ENCODE results near the gene ORMDL2. TPM values are rescaled to one million over a fixed set of nuclear protein-coding genes. Genes with fewer than 3 reads are reported as not detected.

The ORMDL2 gene
- total RNA-seq, 1 donor: 10.1 TPM

DNA sequence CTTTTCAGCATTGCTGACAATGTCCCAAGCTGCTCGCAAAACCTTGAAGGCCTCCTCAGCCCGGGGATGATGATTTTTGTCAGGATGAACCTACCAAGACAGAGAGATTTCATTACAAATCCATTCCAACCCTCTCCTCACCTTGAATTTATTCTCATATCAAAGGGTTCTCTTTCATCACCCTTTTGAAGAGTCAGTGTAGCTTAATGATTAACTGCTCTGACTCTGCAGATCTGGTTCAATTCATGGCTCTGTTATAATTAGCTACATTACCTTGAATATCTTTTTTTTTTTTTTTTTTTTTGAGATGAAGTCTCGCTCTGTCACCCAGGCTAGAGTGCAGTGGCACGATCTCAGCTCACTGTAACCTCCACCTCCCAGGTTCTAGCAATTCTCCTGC, 5.6 kb downstream of the ORMDL2 start:
- H3K27me3 ChIP-seq (ENCODE audit: insufficient read depth, low read length): no peaks in the 10 kb centered on the region
- H3K27ac ChIP-seq (ENCODE audit: low read depth, low read length): no peak overlapping the region
- no peak for TF ChIP-seq CTCF (IDR thresholded peaks at IDR 0.05; ENCODE audit: extremely low read depth, low read depth, low read length)
- no peaks in the 10 kb centered on the region for H3K9me3 ChIP-seq (ENCODE audit: low read depth, low read length)
- no peak overlapping the region for H3K4me2 ChIP-seq (ENCODE audit: insufficient read depth, low read length)
- no peak overlapping the region for H2AFZ ChIP-seq (ENCODE audit: low read length)
- H3K4me3 ChIP-seq (ENCODE audit: insufficient read depth, low read length): no peak overlapping the region
- peaks cover 18% of the 10 kb centered on the region for H3K4me1 ChIP-seq (ENCODE audit: insufficient read depth, low read length)
- H3K36me3 ChIP-seq (ENCODE audit: insufficient read depth, low read length): peaks cover 50% of the 10 kb centered on the region
- H4K20me1 ChIP-seq (ENCODE audit: insufficient read depth, low read length): no peaks in the 10 kb centered on the region
- H3K79me2 ChIP-seq (ENCODE audit: insufficient read depth, low read length): peaks cover 41% of the 10 kb centered on the region
- no peak for DNase-seq (ENCODE audit: insufficient read length, low spot score, missing footprints)

DNA sequence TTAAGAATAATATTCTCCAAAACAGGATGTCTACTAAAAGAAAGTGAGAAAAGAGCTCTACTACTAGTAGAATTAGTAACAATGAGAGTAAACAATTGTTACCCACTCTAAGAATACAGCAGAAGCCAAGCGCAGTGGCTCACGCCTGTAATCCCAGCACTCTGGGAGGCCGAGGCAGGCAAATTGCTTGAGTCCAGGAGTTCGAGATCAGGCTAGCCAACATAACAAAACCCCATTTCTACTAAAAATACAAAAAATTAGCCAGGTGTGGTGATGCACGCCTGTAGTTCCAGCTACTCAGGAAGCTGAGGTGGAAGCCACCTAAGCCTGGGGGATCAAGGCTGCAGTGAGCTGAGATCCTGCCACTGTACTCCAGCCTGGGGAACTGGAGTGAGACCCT, 6.9 kb downstream of the ORMDL2 start:
- DNase-seq (ENCODE audit: insufficient read length, low spot score, missing footprints): no peak
- Histone ChIP-seq H3K79me2 (ENCODE audit: insufficient read depth, low read length) (peaks cover 36% of the 10 kb centered on the region), H3K4me1 (ENCODE audit: insufficient read depth, low read length) (peaks cover 12% of the 10 kb centered on the region), H2AFZ (ENCODE audit: low read length) (no peak overlapping the region), H3K4me3 (ENCODE audit: insufficient read depth, low read length) (no peak overlapping the region), H3K27me3 (ENCODE audit: insufficient read depth, low read length) (no peaks in the 10 kb centered on the region), H4K20me1 (ENCODE audit: insufficient read depth, low read length) (no peaks in the 10 kb centered on the region), H3K36me3 (ENCODE audit: insufficient read depth, low read length) (peaks cover 47% of the 10 kb centered on the region), H3K4me2 (ENCODE audit: insufficient read depth, low read length) (no peak overlapping the region), H3K27ac (ENCODE audit: low read depth, low read length) (no peak overlapping the region), H3K9me3 (ENCODE audit: low read depth, low read length) (no peaks in the 10 kb centered on the region)
- TF ChIP-seq CTCF (IDR thresholded peaks at IDR 0.05; ENCODE audit: extremely low read depth, low read depth, low read length): no peak

GRCh38 chr12:55827806-55828205, 10.0 kb downstream of the ORMDL2 start:
- H3K4me2 ChIP-seq (ENCODE audit: insufficient read depth, low read length): no peak overlapping the region
- H3K36me3 ChIP-seq (ENCODE audit: insufficient read depth, low read length): peaks cover 16% of the 10 kb centered on the region
- H3K27ac ChIP-seq (ENCODE audit: low read depth, low read length): no peak overlapping the region
- H3K27me3 ChIP-seq (ENCODE audit: insufficient read depth, low read length): no peaks in the 10 kb centered on the region
- TF ChIP-seq CTCF (IDR thresholded peaks at IDR 0.05; ENCODE audit: extremely low read depth, low read depth, low read length): no peak
- no peak overlapping the region for H3K4me3 ChIP-seq (ENCODE audit: insufficient read depth, low read length)
- H3K9me3 ChIP-seq (ENCODE audit: low read depth, low read length): no peaks in the 10 kb centered on the region
- DNase-seq (ENCODE audit: insufficient read length, low spot score, missing footprints): peak; percentile 62
- no peaks in the 10 kb centered on the region for H4K20me1 ChIP-seq (ENCODE audit: insufficient read depth, low read length)
- peaks cover 23% of the 10 kb centered on the region for H3K4me1 ChIP-seq (ENCODE audit: insufficient read depth, low read length)
- peaks cover 39% of the 10 kb centered on the region for H3K79me2 ChIP-seq (ENCODE audit: insufficient read depth, low read length)
- H2AFZ ChIP-seq (ENCODE audit: low read length): no peak overlapping the region

- no peak overlapping the region for H2AFZ ChIP-seq (ENCODE audit: low read length)
- no peak for DNase-seq (ENCODE audit: insufficient read length, low spot score, missing footprints)
- peaks cover 11% of the 10 kb centered on the region for H3K36me3 ChIP-seq (ENCODE audit: insufficient read depth, low read length)
- peaks cover 39% of the 10 kb centered on the region for H3K79me2 ChIP-seq (ENCODE audit: insufficient read depth, low read length)
- H3K9me3 ChIP-seq (ENCODE audit: low read depth, low read length): no peaks in the 10 kb centered on the region
- H3K4me1 ChIP-seq (ENCODE audit: insufficient read depth, low read length): peaks cover 23% of the 10 kb centered on the region
- peak overlapping the region; percentile 67 for H3K27ac ChIP-seq (ENCODE audit: low read depth, low read length)
- no peaks in the 10 kb centered on the region for H3K27me3 ChIP-seq (ENCODE audit: insufficient read depth, low read length)
- H3K4me2 ChIP-seq (ENCODE audit: insufficient read depth, low read length): peak overlapping the region; percentile 72
- H3K4me3 ChIP-seq (ENCODE audit: insufficient read depth, low read length): peak overlapping the region; percentile 82
- TF ChIP-seq CTCF (IDR thresholded peaks at IDR 0.05; ENCODE audit: extremely low read depth, low read depth, low read length): no peak
- no peaks in the 10 kb centered on the region for H4K20me1 ChIP-seq (ENCODE audit: insufficient read depth, low read length)
Observed at GRCh38 chr12:55828357-55828756, 10.5 kb downstream of the ORMDL2 start.
